Astrocyte of the spinal cord (primary cell): ENCODE measurements around the gene CHCHD3.

Source experiments
- DNase-seq: peaks from one replicate; pipeline ENCODE4 v3.0.0; 2011; ENCODE audit warnings: low read depth, low spot score
- H3K4me3 ChIP-seq: 2 replicates; pipeline ENCODE4 v1.5.1; 2011; ENCODE audit warnings: low read depth, mild to moderate bottlenecking, low read length, moderate library complexity
- in situ Hi-C: cut with HindIII; loops from 2 replicates; pipeline ENCODE4 v1.10.0; 2017; ENCODE audit warnings: low sequenced_read_pairs
- TF ChIP-seq, protein P1 (sequence below): IDR thresholded peaks from 2 replicates; pipeline ENCODE4 v1.5.1; 2012; ENCODE audit warnings: low read depth, mild to moderate bottlenecking, low read length, inconsistent platforms

Gene CHCHD3

DNA sequence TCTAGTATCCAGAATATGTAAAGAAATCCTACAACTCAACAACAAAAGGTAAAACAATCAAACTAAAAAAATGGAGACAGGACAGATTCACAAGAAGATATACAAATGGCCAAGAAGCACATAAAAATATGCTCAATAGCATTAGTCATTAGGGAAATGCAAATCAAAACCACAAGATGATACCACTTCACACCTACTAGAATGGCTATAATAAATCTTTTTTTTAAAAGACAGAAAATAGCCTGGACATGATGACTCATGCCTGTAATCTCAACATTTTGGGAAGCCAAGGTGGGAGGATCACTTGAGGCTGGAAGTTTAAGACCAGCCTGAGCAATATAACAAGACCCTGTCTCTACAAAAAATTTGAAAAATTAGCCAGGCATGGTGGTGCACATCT, 27.9 kb upstream of the CHCHD3 start:
- no peak overlapping the region for H3K4me3 ChIP-seq
- TF ChIP-seq, protein P1, sequence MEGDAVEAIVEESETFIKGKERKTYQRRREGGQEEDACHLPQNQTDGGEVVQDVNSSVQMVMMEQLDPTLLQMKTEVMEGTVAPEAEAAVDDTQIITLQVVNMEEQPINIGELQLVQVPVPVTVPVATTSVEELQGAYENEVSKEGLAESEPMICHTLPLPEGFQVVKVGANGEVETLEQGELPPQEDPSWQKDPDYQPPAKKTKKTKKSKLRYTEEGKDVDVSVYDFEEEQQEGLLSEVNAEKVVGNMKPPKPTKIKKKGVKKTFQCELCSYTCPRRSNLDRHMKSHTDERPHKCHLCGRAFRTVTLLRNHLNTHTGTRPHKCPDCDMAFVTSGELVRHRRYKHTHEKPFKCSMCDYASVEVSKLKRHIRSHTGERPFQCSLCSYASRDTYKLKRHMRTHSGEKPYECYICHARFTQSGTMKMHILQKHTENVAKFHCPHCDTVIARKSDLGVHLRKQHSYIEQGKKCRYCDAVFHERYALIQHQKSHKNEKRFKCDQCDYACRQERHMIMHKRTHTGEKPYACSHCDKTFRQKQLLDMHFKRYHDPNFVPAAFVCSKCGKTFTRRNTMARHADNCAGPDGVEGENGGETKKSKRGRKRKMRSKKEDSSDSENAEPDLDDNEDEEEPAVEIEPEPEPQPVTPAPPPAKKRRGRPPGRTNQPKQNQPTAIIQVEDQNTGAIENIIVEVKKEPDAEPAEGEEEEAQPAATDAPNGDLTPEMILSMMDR, result no peak
- no peak for DNase-seq
- in situ Hi-C loops, result no loop called here

DNA sequence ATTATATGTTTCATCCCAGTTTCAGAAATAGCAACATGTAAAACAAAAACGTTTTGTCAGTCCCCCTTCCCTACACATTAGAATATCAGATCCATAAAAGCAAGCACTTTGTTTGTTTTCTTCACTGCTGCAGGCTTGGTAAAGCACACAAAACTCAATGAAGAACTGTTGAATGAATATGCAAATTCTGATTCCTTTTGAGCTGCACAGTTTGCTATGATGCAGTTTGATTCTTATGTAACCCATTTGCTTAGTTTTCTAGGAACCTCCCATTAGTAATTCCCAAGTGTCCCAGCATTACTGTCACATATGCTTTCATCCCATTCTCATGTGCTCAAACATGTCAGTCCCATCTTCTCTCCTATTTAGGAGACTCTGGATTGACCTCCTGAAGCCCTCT, 26.1 kb upstream of the CHCHD3 start:
- DNase-seq, result no peak
- H3K4me3 ChIP-seq, result no peak overlapping the region
- TF ChIP-seq, protein P1, result no peak
- in situ Hi-C loops, result no loop called here

DNA sequence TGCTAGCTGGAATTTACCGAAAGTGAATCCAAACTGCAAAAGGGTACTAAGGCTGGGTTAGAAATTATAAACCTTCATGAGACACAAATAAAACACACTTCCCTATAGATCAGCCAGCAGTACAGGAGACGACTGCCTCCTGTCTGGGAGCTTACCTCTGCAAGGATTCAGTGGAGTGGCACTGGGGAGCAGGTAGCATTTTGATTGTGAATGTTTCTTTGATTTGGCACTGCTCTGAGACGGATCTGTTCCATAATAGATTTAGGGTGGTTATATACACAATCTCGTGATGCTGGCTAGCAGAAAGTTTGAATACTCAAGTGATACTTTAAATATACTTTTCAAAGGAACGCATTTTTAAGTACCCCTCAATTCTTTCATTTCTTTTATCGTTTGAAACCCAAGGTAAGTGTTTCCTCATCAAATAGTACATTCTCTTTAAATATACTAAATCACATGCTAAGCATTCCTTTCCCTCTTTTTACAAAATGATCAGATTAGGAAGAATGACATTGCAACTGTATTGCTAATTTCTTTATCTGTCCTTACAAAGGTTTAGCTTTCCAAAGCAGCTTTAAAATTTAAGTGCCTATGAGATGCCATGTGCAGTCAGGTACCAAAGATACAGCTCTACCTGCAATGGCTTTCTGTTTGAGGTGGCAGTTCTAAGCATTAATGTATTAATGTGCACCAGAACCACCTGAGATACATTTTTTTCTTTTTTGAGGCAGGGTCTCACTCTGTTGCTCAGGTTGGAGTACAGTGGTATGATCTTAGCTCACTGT, 20.6 kb upstream of the CHCHD3 start:
- H3K4me3 ChIP-seq, result no peak overlapping the region
- TF ChIP-seq, protein P1, result no peak
- no peak for DNase-seq
- in situ Hi-C loops, result no loop called here

DNA sequence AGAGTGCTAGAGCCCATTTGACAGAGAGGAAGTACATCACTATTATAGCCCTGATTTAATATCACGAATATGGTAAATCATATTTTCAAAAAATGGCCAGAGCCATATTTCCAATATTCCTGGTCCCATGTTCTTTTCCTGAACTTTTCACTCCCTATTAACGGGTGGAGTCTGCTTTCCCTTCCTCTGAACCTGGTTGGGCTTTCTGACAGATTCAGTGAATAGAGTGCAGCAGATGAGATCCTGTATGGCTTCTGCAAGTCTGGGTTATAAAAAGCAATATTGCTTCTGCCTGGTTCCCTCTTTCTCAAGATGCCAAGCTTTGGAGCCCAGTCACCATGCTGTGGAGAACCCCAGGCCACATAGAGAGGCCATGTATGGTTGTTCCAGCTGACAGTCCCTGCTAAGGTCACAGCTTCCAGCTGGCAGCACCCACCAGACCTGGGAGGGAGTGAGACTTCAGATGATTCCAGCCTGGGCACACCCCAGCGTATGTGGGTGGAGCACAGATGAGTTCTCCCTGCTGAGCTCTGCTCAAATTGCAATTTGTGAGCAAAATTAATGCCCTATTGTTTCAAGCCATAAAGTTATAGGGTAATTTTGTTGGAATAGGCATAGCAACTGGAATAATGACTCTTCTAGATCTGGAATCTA, 17.9 kb upstream of the CHCHD3 start:
- H3K4me3 ChIP-seq, result no peak overlapping the region
- in situ Hi-C loops, result no loop called here
- TF ChIP-seq, protein P1, result no peak
- DNase-seq, result no peak

DNA sequence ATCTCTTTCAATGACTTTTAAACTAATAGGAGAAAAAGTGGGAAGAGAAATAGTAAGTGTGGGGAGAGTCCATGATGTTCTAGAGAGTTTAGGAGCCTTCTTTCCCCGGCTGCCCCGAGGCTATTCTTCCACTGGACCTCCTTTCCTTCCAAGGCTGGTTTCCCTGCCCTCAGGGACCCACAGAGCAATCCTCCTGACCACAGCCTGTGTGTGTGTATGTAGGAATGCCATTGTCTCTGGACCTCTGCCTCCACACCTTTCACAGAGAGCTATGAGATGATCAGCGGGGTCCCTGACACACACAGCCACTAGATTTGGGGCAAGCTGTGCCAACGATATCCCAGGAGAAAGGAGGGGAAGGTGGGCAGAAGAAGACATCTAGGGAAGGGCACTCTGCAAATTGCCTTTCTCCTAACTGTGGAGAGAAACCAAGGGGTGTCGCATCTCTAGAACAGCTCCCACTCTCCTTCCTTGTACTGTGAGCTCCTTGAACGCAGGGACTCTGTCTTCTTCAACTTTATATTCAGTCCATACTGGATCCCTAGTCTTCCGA, 13.3 kb upstream of the CHCHD3 start:
- no peak for DNase-seq
- no peak overlapping the region for H3K4me3 ChIP-seq
- TF ChIP-seq, protein P1, result no peak
- in situ Hi-C loops, result no loop called here

DNA sequence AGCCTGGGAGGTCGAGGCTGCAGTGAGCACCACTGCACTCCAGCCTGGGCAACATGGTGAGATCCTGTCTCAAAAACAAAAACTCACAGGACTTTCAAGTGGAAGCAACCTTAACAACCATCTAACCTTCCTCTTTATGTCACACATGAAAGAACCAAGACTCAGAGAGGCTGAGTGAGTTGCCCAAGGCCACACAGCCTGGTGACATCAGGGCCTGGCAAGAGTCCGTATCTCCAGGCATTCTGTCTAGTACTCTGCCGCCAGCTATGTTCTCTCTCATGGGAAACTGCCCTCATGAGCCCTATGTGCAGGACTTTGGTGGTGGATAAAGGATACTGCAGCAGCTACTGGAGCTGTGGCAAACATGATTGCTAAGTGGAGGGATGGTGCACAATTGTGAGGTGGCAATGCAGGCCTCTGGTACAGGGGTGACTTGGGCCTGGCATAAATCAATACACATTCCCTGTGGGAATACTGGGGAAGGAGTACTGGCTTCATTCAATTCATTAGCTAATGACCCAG, 10.1 kb upstream of the CHCHD3 start:
- no peak overlapping the region for H3K4me3 ChIP-seq
- in situ Hi-C loops, result no loop called here
- TF ChIP-seq, protein P1, result no peak
- DNase-seq, result no peak
